Subcutaneous adipose tissue (tissue), 4 donors: Measurements from ENCODE around the gene RAD52. TPM values are rescaled to one million over a fixed set of nuclear protein-coding genes. Genes with fewer than 3 reads are reported as not detected.

Source experiments
- total RNA-seq, 4 donors: library from RNA; depleted of rRNA; stranded (reverse); fragments of >200 nt; gene quantifications; one replicate each; pipeline ENCODE4 v1.1.0, GENCODE V29; 2016
- TF ChIP-seq, protein P1 (sequence below): fragments of 450-650 bp; IDR thresholded peaks from one replicate; pipeline ENCODE4 v1.5.1; 2016; ENCODE audit warnings: low read depth, mild to moderate bottlenecking, control low read depth, antibody characterized with exemption, moderate library complexity

Gene RAD52
- total RNA-seq, 4 donors from 2014 or later: 9.0 to 19.1 (median 13.1) TPM

DNA sequence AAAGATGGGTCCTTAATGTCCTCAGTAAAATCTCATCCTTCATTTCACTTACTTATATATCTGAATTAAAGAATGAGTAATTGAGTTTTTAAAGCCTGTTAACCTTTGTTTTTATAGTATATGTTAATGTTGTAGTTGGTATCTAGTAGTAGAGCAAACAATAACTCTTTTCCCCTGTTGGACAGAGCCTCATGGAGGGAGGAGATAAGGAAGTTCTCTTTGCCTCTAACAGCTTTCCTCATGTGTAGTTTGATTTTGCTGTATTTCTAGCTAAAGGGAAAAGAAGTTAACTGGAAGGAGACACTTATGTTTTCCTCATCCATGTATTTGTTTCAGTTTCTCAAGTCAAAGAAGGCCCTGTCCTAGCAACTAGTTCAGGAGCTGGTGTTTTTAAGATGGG is 55.3 kb downstream of the RAD52 start:
- TF ChIP-seq, protein P1, sequence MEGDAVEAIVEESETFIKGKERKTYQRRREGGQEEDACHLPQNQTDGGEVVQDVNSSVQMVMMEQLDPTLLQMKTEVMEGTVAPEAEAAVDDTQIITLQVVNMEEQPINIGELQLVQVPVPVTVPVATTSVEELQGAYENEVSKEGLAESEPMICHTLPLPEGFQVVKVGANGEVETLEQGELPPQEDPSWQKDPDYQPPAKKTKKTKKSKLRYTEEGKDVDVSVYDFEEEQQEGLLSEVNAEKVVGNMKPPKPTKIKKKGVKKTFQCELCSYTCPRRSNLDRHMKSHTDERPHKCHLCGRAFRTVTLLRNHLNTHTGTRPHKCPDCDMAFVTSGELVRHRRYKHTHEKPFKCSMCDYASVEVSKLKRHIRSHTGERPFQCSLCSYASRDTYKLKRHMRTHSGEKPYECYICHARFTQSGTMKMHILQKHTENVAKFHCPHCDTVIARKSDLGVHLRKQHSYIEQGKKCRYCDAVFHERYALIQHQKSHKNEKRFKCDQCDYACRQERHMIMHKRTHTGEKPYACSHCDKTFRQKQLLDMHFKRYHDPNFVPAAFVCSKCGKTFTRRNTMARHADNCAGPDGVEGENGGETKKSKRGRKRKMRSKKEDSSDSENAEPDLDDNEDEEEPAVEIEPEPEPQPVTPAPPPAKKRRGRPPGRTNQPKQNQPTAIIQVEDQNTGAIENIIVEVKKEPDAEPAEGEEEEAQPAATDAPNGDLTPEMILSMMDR: no peak

DNA sequence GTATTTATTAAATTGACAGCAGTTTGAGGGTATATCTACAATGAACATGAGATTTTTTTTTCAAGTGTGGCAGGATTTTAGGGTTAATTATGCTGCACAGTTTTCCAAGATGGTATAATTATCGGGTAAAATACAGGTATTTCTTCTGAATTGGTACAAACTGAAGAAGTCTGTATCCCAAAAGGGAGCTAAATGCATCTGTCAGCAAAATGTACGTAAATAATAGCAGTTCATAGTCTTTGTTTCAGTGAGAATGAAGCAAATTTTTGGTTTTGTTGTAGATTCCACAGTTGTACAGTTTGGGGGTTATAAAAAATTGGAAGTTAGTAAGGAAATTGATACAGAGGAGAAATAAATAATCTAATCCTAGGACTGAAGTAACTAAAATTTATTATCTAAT is 63.3 kb downstream of the RAD52 start:
- TF ChIP-seq, protein P1: no peak

DNA sequence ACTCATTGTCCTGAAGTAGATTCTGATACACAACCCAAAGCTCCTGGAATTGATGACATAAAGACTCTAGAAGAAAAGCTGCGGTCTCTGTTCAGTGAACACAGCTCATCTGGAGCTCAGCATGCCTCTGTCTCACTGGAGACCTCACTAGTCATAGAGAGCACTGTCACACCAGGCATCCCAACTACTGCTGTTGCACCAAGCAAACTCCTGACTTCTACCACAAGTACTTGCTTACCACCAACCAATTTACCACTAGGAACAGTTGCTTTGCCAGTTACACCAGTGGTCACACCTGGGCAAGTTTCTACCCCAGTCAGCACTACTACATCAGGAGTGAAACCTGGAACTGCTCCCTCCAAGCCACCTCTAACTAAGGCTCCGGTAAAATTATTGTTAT is 63.8 kb downstream of the RAD52 start:
- TF ChIP-seq, protein P1: no peak

DNA sequence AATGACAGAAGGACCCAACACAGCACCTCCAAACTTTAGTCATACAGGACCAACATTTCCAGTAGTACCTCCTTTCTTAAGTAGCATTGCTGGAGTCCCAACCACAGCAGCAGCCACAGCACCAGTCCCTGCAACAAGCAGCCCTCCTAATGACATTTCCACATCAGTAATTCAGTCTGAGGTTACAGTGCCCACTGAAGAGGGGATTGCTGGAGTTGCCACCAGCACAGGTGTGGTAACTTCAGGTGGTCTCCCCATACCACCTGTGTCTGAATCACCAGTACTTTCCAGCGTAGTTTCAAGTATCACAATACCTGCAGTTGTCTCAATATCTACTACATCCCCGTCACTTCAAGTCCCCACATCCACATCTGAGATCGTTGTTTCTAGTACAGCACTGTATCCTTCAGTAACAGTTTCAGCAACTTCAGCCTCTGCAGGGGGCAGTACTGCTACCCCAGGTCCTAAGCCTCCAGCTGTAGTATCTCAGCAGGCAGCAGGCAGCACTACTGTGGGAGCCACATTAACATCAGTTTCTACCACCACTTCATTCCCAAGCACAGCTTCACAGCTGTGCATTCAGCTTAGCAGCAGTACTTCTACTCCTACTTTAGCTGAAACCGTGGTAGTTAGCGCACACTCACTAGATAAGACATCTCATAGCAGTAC is 64.6 kb downstream of the RAD52 start:
- TF ChIP-seq, protein P1: no peak

DNA sequence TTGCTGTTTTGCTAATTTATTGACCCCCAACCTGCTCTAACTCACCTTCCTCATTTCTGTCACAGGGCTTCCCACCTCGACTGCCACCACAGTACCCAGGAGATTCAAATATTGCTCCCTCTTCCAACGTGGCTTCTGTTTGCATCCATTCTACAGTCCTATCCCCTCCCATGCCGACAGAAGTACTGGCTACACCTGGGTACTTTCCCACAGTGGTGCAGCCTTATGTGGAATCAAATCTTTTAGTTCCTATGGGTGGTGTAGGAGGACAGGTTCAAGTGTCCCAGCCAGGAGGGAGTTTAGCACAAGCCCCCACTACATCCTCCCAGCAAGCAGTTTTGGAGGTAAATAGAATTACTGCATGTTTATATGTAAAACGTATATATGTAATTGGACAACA is 68.8 kb downstream of the RAD52 start:
- TF ChIP-seq, protein P1: no peak

DNA sequence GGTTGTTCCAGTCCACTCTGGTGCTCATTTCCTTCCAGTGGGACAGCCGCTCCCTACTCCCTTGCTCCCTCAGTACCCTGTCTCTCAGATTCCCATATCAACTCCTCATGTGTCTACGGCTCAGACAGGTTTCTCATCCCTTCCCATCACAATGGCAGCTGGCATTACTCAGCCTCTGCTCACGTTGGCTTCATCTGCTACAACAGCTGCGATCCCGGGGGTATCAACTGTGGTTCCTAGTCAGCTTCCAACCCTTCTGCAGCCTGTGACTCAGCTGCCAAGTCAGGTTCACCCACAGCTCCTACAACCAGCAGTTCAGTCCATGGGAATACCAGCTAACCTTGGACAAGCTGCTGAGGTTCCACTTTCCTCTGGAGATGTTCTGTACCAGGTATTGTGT is 69.9 kb downstream of the RAD52 start:
- TF ChIP-seq, protein P1: no peak

DNA sequence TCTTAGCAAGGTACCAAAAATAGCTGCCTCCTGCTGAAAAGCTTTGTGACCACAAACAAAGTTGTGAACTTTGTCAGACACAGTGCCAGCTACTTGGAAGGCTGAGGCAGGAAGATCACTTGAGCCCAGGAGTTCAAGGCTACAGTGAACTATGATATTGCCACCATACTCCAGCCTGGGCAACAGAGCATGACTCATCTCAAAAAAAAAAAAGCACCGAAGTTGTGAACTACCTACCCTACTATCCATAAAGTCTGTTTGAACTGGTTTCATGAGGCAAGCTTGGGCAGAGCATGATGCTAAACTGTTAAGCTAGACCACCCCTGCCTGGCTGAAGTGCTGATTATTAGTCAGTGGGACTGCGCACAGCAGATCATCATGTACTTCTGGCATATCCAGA is 75.5 kb downstream of the RAD52 start:
- TF ChIP-seq, protein P1: no peak
